GM15510 (cell line): ENCODE data around the gene PLEKHA8.

Experiments used
- POLR2A ChIP-seq: IDR thresholded peaks from 3 replicates; pipeline ENCODE4 v1.6.1; 2011; ENCODE audit warnings: borderline replicate concordance; ENCODE audit not compliant: insufficient read length; ENCODE audit errors: extremely low read depth

The PLEKHA8 gene

DNA sequence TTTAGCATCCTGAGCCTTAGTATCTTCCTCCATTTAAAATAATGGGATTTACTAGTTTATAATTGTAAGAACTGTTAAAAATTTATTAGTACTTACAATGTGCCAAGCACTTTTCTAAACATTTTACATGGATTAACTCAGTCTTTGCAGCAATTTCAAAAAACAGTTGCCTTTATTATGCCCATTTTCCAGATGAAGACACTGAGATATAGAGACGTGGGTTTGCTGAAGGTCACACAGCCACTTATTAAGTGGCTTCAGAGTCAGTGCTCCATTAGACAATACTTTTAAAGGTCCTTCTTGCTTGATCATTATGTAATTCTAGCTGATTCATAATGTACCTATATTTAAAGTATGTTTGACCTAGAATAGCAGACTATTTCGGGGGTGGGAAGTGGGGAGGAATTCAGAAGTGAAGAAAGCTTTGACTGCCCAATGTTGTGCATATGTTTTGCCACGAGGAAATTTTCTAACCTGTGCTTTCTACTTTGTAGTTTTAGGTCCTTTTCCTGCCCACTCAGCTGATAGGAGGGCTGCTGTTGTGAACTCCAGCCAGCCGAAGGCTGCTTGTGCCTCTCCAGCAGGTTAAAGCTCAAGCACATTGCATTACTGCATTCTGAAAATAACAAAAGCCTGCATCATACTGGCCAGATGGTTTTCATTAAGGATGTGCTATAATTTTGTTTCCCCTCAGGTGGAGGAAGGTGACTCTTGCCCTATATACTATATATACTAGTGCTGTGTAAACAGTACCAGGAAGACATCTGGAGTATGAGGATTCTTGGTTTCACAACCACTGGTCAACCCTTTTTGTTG lies 4.3 kb downstream of the PLEKHA8 start:
- no peak for TF ChIP-seq POLR2A

DNA sequence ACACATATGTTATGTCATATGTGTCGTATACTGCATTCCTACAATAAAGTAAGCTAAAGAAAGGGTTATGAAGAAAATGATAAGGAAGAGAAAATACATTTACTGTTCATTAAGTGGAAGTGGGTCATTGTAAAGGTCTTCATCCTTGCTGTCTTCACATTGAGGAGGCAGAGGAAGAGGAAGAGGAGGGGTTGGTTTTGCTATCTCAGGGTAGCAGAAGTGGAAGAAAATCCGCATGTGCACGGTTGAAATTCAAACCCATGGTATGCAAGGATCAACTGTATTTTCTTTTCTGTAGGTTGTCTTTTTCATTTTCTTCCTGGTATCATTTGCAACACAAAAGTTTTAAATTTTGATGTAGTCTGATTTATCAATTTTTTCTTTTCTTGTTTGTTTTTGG lies 6.3 kb downstream of the PLEKHA8 start:
- TF ChIP-seq POLR2A = no peak

DNA sequence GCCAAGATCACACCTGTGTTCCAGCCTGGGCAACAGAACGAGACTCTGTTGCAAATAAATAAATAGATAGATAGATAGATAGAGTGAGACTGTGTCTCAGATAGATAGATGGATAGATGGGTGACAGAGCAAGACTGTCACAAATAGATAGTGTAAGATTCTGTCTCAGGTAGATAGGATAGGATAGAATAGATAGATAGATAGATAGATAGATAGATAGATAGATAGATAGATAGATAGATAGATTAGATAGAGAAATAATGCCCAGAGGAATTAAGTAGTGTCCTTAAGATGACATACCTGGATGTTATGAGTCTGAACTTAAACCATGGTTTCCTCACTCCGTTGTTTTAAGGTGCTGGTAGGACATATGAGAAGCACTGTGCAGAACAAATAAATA lies 8.0 kb downstream of the PLEKHA8 start:
- no peak for TF ChIP-seq POLR2A

DNA sequence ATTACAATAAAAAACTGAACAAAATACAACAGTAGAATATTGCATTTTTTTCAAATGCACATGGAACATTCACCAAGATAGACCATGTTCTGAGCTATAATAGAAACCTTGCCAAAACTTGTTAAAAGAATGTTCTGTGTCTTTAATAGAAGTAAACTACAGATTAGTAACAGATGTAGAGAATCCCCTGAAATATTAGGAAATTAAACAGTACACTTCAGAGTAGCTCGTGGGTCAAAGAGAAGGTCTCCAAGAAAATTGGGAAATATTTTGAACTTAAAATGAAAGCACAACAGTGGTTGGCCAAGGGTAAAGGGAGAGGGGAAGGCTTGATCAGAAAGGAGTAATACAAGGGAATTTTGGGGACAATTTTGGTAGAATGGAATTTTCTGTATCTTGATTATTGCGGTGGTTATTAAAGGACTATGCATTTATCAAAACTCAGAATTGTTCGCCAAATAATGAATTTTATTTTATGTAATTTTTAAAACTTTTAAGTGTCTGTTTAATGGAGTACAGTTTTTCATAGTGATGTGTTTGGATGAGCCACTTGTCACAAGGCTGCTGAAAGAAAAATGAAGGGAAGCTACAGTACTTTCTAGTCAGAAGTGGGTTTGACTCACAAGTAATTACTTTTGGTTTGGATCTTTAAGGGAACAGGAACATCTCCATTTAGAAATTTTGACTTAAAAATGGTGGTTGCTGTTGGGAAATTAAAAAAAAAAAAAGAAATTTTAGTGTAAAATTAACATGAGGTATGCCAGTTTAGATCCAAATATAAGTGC lies 10.2 kb downstream of the PLEKHA8 start:
- TF ChIP-seq POLR2A = no peak

DNA sequence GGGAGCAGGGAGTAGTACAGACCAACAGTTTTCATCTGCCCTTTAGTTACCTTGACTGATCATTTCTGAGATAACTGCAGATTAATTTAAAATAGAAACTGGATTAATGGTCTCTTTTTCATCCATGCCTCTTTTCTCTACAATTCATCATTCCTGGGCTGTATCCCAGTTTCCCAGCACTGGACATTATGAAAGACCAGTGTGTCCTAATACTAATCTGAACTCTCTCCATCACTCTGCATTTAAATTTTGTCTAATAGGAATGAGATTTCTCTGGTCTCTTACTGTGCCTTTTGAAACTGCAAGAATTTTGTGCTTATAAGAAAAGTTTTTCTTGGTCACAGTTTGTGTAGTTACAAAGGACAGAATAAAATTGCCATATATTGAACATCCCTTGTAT lies 12.7 kb downstream of the PLEKHA8 start:
- no peak for TF ChIP-seq POLR2A

DNA sequence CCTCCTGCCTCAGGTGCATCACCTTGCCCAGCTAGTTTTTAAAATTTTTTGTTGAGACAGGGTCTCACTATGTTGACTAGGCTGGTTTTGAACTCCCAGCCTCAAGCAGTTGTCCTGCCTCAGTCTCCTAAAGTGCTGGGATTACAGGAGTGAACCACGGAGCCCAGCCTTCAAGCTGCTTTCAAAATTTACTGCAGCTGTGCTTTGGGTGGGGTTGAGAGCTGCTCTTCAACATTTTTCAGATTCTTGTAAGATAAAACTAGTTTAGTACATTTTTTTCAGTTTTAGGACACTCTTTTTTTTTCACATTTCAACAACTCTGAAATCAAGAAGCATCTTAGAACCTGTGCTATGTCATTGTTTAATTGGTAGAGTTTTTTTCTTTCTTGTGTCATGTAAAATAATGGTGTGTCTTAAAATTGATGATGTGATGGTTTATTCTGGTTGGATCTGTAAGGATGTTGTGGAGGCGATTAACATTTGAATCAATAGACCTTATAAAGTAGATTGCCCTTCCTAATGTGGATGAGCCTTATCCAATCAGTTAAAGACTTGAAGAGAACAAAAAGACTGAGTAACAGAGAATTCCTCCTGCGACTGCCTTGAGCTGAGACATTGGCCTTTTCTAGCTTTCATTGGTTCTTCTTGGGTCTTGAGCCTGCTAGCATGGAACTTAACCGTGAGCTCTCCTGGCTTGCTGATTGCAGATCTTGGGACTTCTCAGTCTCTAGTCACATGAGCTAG lies 13.5 kb downstream of the PLEKHA8 start:
- no peak for TF ChIP-seq POLR2A

DNA sequence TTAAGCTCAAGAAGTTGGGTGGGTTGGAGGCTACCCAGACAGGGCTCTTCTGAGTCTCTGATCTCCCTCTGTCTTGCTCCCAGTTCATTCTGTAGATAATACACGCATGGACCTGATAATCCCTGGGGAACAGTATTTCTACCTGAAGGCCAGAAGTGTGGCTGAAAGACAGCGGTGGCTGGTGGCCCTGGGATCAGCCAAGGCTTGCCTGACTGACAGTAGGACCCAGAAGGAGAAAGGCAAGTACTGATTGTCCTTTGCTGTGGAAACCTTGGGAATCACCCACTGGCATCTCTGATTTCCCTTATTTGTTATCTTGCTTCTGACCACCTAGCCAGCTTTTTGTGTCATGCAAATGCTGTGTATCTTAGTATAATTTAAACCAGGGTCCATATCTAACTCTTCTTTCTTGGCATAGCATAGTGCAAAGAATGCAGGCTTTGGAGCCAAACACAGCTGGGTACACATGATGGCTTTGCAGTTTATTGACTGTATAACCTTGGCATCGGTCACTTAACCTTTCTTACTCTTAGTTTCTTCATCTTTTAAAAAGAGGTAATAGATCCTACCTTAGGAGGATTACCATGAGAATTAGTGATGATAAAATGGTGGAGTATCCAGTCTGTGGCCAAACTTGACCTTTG lies 18.0 kb downstream of the PLEKHA8 start:
- TF ChIP-seq POLR2A = no peak

DNA sequence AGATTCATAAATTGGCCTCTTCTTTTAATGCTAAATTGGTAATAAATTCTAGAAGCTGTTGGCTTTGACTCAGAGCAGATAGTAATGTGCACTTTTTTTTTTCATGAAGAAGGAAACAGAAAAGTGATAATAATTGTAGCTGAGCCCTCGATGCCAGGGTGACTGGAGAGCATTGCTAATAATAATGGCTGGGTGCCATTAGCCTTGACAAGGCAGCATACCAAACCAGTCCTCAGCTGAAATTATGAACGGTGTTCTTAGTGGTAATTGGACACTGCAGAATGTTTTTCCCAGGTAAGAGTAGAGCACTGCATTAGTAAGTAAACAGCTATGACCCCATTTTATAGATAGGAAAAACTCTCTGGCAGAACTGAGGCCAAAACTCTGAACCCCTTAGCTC lies 18.9 kb downstream of the PLEKHA8 start:
- no peak for TF ChIP-seq POLR2A

DNA sequence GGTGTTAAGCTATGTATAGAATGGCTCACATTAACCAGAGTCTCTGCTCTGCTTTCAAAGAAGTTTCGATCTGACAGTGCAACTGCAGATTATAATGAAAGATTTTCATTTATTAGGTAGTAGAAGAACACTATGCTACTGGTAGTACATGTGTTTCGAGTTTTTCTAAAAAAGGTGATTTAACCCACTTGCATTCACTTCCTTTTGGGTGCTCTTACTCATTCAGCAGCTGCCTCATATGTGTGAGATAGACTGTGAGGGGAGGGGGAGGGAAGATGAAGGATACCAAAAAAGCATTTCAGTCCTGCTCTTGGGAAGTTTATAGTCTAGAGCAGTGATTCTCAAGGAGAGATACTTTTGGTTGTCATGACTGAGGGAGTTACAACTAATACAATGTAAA lies 20.4 kb downstream of the PLEKHA8 start:
- TF ChIP-seq POLR2A = no peak

DNA sequence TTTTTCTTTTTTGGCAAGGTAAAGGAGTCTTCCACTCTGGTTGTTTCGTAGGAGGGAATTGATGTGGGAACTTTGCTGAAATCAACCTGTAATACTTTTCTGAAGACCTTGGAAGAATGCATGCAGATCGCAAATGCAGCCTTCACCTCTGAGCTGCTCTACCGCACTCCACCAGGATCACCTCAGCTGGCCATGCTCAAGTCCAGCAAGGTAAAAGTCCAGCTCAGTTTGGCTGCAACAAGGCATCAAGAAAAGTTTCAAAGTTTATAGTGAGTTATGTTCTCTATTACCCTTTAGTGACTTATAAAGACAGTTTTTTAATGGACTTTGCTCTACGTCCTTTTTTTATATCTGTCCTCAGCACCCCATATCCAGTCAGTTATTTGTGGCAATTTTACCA lies 21.0 kb downstream of the PLEKHA8 start:
- TF ChIP-seq POLR2A = no peak

DNA sequence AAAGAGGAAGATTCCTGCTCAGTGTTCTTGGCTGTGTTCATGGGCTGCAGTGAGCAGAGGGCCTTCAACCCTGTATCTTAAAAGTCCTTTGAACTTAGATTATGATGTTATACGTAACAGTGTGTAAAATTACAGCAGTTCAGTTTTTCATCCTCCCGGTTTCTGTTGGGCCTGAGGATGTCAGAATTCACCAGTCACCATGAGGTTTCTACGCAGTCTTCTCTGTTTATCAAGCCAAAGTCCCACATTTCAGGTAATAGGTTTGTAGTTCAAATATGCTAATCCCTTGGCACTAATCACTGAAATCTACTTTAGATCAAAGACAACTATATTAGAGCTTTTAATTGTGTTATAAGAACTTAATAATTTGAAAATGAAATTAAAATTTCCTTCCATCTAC lies 24.9 kb downstream of the PLEKHA8 start:
- TF ChIP-seq POLR2A = no peak

DNA sequence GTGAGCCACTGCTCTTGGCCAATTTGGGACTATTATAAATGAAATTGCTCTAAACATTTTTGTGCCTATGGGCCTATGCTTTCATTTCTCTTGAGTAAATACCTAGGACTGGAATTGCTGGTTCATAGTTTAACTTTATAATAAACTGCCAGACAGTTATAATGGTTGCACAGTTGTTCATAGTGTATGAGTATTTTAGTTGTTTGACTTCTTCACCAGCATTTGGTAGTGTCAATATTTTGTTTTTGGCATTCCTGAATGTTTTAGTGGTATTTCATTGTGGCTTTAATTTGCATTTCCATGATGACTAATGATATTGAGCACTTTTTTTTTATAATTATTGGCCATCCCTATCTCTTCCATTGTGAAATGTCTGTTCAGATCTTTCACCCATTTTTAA lies 29.5 kb downstream of the PLEKHA8 start:
- TF ChIP-seq POLR2A = no peak

DNA sequence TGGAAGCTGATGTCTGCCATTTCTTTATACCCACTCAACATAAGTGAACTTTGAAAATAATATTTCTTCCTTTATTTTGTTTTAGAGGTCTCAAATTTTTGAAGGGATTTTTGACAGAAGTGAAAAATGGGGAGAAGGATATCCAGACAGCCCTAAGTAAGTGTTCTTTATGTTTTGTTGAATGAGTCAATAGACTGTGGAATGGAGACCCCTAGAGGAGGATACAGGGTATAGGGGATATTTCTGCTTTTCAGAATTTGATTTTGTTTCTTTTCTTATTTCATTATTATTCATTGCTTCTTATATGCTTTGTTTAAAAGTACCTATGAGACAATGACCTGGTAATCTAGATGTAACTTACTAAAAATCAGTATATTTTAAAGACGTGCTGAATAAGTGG lies 34.4 kb downstream of the PLEKHA8 start:
- no peak for TF ChIP-seq POLR2A

DNA sequence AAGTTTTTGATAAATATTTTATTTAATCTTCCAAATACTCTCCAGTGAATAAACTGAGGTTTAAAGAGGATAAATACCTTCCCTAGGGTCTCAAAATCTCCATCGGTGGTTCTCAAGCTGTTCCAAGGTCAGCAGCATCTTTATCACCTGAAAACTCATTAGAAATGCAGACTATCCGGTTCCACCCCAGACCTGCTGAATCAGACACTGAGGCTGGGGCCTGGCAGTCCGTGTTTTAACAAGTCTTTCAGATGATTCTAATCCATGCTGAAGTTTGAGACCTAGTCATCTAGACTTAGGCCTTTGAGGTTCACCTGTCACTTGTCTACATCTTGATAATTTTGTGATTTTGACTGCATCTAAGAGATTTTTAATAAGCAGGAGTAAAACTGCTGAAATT lies 37.5 kb downstream of the PLEKHA8 start:
- no peak for TF ChIP-seq POLR2A

DNA sequence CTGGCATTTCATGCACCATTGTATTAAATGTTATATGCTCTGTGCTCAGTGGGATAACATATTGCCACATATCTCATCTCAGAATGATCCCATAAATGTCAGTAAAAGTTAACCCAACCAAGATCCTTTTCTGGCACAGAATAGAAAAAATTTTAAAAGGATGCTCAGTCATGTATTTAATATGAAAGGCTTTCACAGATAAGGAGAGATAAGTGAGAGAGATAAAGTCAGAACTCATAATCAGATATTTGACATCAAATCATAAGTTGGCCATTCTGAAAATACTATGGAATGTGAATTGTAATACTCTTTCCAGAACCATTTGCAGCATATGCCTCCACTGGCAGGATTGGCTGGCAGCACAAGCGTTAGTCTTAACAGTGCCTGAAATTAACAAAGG lies 38.5 kb downstream of the PLEKHA8 start:
- no peak for TF ChIP-seq POLR2A

DNA sequence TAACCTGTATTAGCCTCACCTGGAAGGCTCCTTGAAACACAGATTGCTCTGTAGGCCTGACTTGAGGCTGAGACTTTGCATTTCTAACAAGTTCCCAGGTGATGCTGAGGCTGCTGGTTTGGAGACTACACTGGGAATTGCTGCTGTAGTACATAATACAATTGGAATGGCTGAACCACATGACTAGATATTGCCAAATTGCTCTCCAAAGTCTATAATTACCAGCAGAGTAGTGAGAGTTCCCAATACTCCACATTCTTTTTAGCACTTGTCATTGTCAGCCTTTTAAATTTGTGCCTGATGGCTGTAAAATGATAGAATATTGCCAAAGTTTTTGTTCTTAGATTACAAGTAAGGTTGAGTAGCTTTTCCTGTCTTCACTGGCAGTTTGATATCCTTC lies 39.9 kb downstream of the PLEKHA8 start:
- TF ChIP-seq POLR2A = no peak
